Bronchial epithelial cell (primary cell): ENCODE data around the gene GARIN5A. TPM values are rescaled to one million over a fixed set of nuclear protein-coding genes. Genes with fewer than 3 reads are reported as not detected.
A peak's percentile ranks its signal among the peaks of the same experiment; 100 is the strongest.

Experiments used
- DNase-seq: peaks from one replicate; pipeline ENCODE4 v3.0.0-alpha.2; 2010; ENCODE audit warnings: low read depth
- FAIRE-seq: peaks from 2 replicates; lab custom pipeline; 2011; peaks lifted over from hg19 to GRCh38; lab: Jason Lieb, UNC
- H3K27me3 ChIP-seq: 2 replicates; pipeline ENCODE4 v1.5.1; 2011; ENCODE audit warnings: low read length; ENCODE audit not compliant: control insufficient read depth, insufficient read depth
- H3K36me3 ChIP-seq: 2 replicates; pipeline ENCODE4 v1.5.1; 2011; ENCODE audit warnings: low read length; ENCODE audit not compliant: control insufficient read depth, insufficient read depth
- H3K4me3 ChIP-seq: 2 replicates; pipeline ENCODE4 v1.5.1; 2011; ENCODE audit warnings: mild to moderate bottlenecking, low read depth, low read length, control low read depth
- CTCF ChIP-seq: IDR thresholded peaks from 2 replicates; pipeline ENCODE4 v1.5.1; 2011; ENCODE audit warnings: mild to moderate bottlenecking, moderate library complexity, low read length, control low read depth, inconsistent platforms; ENCODE audit not compliant: insufficient read depth, severe bottlenecking
- total RNA-seq: library from RNA; depleted of rRNA; stranded (reverse); fragments of >200 nt; gene quantifications from 2 replicates; pipeline ENCODE4 v1.2.1, GENCODE V29; 2014

Gene GARIN5A
- total RNA-seq, 1 donor from 2014 or later: 0.79 TPM

GRCh38 chr19:50498219-50499056, 21.8 kb upstream of the GARIN5A start:
- no peak for DNase-seq
- TF ChIP-seq CTCF: no peak
- Histone ChIP-seq H3K27me3 (no peaks in the 10 kb centered on the region), H3K4me3 (no peak overlapping the region), H3K36me3 (no peaks in the 10 kb centered on the region)
- no peak for FAIRE-seq

DNA sequence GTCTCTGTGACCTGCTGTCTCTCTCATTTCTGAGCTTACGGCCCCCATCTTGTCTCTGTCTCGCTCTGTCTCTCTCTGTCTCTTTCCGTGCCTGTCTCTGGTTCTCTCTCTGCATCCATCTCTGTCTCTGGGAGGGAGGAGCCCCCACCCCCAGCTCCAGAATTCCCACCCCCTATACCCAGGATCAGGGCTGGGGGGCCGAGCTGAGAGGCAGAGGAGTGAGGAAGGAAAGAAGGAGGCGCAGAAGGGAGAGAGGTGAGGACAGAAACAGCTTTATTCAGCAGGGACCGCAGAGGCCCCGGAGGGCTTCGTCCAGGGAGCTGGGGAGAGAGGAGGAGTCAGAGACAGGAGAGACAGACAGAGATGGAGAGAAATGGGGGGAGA, 20.4 kb upstream of the GARIN5A start:
- TF ChIP-seq CTCF: no peak
- Histone ChIP-seq H3K4me3 (no peak overlapping the region), H3K27me3 (no peaks in the 10 kb centered on the region), H3K36me3 (no peaks in the 10 kb centered on the region)
- FAIRE-seq (no peak), DNase-seq (no peak)

- TF ChIP-seq CTCF: no peak
- DNase-seq (no peak), FAIRE-seq (no peak)
- no peaks in the 10 kb centered on the region for H3K27me3 ChIP-seq
- no peak overlapping the region for H3K4me3 ChIP-seq
- H3K36me3 ChIP-seq: no peaks in the 10 kb centered on the region
Measured at GRCh38 chr19:50496189-50497021, 19.8 kb upstream of the GARIN5A start.

- Histone ChIP-seq H3K27me3 (no peaks in the 10 kb centered on the region), H3K4me3 (no peak overlapping the region), H3K36me3 (no peaks in the 10 kb centered on the region)
- FAIRE-seq (no peak), DNase-seq (no peak)
- TF ChIP-seq CTCF: no peak
Measured at GRCh38 chr19:50495020-50495531, 18.4 kb upstream of the GARIN5A start.

GRCh38 chr19:50494186-50495019, 17.8 kb upstream of the GARIN5A start:
- no peak for TF ChIP-seq CTCF
- Histone ChIP-seq H3K27me3 (no peaks in the 10 kb centered on the region), H3K36me3 (no peaks in the 10 kb centered on the region), H3K4me3 (no peak overlapping the region)
- FAIRE-seq (peak; percentile 40), DNase-seq (no peak)
